GM12878 (cell line): ENCODE results near the gene ZNF827. TPM values are rescaled to one million over a fixed set of nuclear protein-coding genes. Genes with fewer than 3 reads are reported as not detected.

Experiments
- ATF2 ChIP-seq: IDR thresholded peaks from 2 replicates; pipeline ENCODE4 v1.6.1; 2012; ENCODE audit warnings: low read length, inconsistent platforms
- BACH1 ChIP-seq: fragments of 450-650 bp; IDR thresholded peaks from 2 replicates; pipeline ENCODE4 v1.6.1; 2017; ENCODE audit warnings: mild to moderate bottlenecking, borderline replicate concordance
- E2F4 ChIP-seq: IDR thresholded peaks from 2 replicates; pipeline ENCODE4 v1.6.1; 2012; ENCODE audit warnings: low read depth, low read length, improper control_type of control experiment
- EP300 ChIP-seq, 2 experiments: fragments of 150-350 bp in 1 of 2; IDR thresholded peaks; 2 replicates each; pipeline ENCODE4 v1.6.1; 2011 to 2012; ENCODE audit warnings: low read depth in 2 of 2, low read length in 2 of 2, borderline replicate concordance in 1 of 2, improper control_type of control experiment in 1 of 2, inconsistent platforms in 1 of 2; ENCODE audit not compliant: control insufficient read depth in 1 of 2
- NR2C2 ChIP-seq: IDR thresholded peaks from 2 replicates; pipeline ENCODE4 v1.6.1; 2011; ENCODE audit warnings: borderline replicate concordance, low read depth; ENCODE audit not compliant: control insufficient read depth, insufficient read length
- NR2F1 ChIP-seq: fragments of 450-650 bp; conservative IDR thresholded peaks from 2 replicates; pipeline ENCODE4 v1.6.1; 2017; ENCODE audit warnings: mild to moderate bottlenecking
- PKNOX1 ChIP-seq: fragments of 450-650 bp; IDR thresholded peaks from 2 replicates; pipeline ENCODE4 v1.6.1; 2016; ENCODE audit warnings: mild to moderate bottlenecking
- polyA plus RNA-seq, 11 experiments: library from polyadenylated mRNA; depleted of rRNA in 4 of 11; unstranded in 6 of 11; stranded (reverse) in 5 of 11; fragments of >200 nt; fragmentation: Nextera tagmentation in 4 of 11; fragmentation: Illumina TruSeq in 1 of 11; extraction: Ambion mirVana in 4 of 11; extraction: Trizol in 1 of 11; gene quantifications; 1 replicate in 1 of 11; 2 replicates in 10 of 11; pipeline versions ENCODE4 v1.2.1 to v1.2.3, GENCODE V29; 2011 to 2016; ENCODE audit warnings: inconsistent platforms in 2 of 11, missing spikeins in 2 of 11, low read depth in 1 of 11
- total RNA-seq, 4 experiments: library from RNA; depleted of rRNA in 3 of 4; stranded (reverse); fragments of >200 nt in 3 of 4; fragmentation: Illumina TruSeq in 1 of 4; extraction: Trizol in 1 of 4; gene quantifications; 2 replicates each; pipeline versions ENCODE4 v1.2.1 to v1.2.3, GENCODE V29; 2013 to 2021

Gene ZNF827
- total and polyA plus RNA-seq, 10 of the 15 experiments (the other 5 are each of a cell fraction or from before 2014, with no cell fraction given) = 3.8 to 31.5 (median 13.6) TPM

GRCh38 chr4:145936142-145936996 lies 2.3 kb downstream of the ZNF827 start (continued):
- TF ChIP-seq E2F4 = no peak
- peak; percentile 38; the same call in 1 of the 2 replicates for TF ChIP-seq PKNOX1
- TF ChIP-seq ATF2 = 0 out of 2 replicates have a peak, but pooled peaks have one; percentile 6
- TF ChIP-seq BACH1 = peak; percentile 76
- TF ChIP-seq NR2C2 = no peak
- TF ChIP-seq EP300 (IDR thresholded peaks at IDR 0.05; ENCODE audit: borderline replicate concordance in 1 of 2, control insufficient read depth in 1 of 2, low read depth in 2 of 2, low read length in 2 of 2) = no peak
- peak; percentile 82 for TF ChIP-seq NR2F1
